ENCODE measurements around the gene SPATA3.

GRCh38 chr2:231047923-231048915 is 52.3 kb downstream of the SPATA3 start:
- TF ChIP-seq, protein P1, sequence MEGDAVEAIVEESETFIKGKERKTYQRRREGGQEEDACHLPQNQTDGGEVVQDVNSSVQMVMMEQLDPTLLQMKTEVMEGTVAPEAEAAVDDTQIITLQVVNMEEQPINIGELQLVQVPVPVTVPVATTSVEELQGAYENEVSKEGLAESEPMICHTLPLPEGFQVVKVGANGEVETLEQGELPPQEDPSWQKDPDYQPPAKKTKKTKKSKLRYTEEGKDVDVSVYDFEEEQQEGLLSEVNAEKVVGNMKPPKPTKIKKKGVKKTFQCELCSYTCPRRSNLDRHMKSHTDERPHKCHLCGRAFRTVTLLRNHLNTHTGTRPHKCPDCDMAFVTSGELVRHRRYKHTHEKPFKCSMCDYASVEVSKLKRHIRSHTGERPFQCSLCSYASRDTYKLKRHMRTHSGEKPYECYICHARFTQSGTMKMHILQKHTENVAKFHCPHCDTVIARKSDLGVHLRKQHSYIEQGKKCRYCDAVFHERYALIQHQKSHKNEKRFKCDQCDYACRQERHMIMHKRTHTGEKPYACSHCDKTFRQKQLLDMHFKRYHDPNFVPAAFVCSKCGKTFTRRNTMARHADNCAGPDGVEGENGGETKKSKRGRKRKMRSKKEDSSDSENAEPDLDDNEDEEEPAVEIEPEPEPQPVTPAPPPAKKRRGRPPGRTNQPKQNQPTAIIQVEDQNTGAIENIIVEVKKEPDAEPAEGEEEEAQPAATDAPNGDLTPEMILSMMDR (tag by site-specific recombination; IDR thresholded peaks at IDR 0.05) = no peak
- TF ChIP-seq ZSCAN23 (tag by site-specific recombination; IDR thresholded peaks at IDR 0.05) (no peak), ZNF529 (tag by site-specific recombination; IDR thresholded peaks at IDR 0.05; ENCODE audit: insufficient replicate concordance) (no peak), ZNF274 (IDR thresholded peaks at IDR 0.05; ENCODE audit: low read length) (no peak), ZNF274 (tag by site-specific recombination; IDR thresholded peaks at IDR 0.05; ENCODE audit: borderline replicate concordance) (no peak), ZNF768 (tag by site-specific recombination; IDR thresholded peaks at IDR 0.05) (no peak)

All from HEK293 (cell line).